ENCODE data around the gene OR56A1. TPM values are rescaled to one million over a fixed set of nuclear protein-coding genes. Genes with fewer than 3 reads are reported as not detected.

The OR56A1 gene
- total RNA-seq, 2 donors from 2014 or later, result not detected

DNA sequence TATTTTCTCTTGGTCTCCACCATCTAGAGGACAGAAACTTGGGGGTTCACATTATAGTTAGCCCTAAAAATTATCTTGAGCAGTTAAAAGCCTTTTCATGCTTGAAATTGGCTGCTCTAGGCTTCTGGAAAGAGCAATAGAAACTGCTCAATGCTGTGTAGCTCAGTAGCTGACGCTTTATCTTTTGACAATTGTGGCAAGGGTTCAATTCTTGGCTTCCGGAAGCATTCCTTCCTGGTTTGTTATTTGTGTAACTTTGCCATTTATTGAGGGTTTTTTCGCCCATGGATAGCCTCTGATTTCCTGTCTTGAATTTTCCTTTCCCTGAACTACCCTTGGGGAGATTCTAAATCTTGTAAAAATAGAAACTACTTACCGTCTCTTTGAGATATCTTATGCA lies 10.3 kb upstream of the OR56A1 start:
- Histone ChIP-seq H3K36me3 (no peaks in the 10 kb centered on the region), H3K9me3 (no peaks in the 10 kb centered on the region), H3K4me3 (no peak overlapping the region), H3K4me1 (ENCODE audit: control insufficient read depth in 1 of 2, low read depth in 2 of 2) (no peaks in the 10 kb centered on the region), H3K27ac (no peak overlapping the region), H3K27me3 (replicated peaks; ENCODE audit: insufficient read depth) (no peaks in the 10 kb centered on the region)
- DNase-seq (ENCODE audit: low spot score) (no peak), ATAC-seq (ENCODE audit: insufficient number of reproducible peaks, low FRiP score, low read depth) (no peak)
- TF ChIP-seq, protein P1, sequence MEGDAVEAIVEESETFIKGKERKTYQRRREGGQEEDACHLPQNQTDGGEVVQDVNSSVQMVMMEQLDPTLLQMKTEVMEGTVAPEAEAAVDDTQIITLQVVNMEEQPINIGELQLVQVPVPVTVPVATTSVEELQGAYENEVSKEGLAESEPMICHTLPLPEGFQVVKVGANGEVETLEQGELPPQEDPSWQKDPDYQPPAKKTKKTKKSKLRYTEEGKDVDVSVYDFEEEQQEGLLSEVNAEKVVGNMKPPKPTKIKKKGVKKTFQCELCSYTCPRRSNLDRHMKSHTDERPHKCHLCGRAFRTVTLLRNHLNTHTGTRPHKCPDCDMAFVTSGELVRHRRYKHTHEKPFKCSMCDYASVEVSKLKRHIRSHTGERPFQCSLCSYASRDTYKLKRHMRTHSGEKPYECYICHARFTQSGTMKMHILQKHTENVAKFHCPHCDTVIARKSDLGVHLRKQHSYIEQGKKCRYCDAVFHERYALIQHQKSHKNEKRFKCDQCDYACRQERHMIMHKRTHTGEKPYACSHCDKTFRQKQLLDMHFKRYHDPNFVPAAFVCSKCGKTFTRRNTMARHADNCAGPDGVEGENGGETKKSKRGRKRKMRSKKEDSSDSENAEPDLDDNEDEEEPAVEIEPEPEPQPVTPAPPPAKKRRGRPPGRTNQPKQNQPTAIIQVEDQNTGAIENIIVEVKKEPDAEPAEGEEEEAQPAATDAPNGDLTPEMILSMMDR (IDR thresholded peaks at IDR 0.05), result no peak

DNA sequence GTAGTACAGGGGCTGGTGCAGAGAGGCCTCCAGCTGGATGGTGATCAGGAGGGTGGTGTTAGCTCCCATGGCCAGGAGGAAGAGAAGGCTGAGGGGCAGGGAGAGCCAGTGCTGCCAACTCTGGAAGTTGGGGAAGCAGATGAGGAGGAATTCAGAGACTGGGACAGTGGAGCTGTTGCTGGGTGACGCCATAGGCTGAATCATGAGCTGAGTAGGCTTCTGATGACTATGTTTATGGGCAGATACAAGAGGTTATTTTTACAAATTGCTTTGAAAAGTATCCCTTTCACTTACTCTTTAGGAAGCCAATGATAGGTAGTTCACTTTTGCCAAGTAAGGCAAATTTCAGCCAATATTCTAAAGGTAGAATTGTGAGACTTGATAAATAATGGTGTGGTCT lies 3.1 kb downstream of the OR56A1 start:
- Histone ChIP-seq H3K36me3 (no peaks in the 10 kb centered on the region), H3K9me3 (no peaks in the 10 kb centered on the region), H3K4me1 (ENCODE audit: control insufficient read depth in 1 of 2, low read depth in 2 of 2) (no peaks in the 10 kb centered on the region), H3K27me3 (replicated peaks; ENCODE audit: insufficient read depth) (no peaks in the 10 kb centered on the region), H3K4me3 (no peak overlapping the region), H3K27ac (no peak overlapping the region)
- no peak for DNase-seq (ENCODE audit: low spot score)
- ATAC-seq (ENCODE audit: insufficient number of reproducible peaks, low FRiP score, low read depth), result no peak
- TF ChIP-seq, protein P1 (IDR thresholded peaks at IDR 0.05), result no peak

DNA sequence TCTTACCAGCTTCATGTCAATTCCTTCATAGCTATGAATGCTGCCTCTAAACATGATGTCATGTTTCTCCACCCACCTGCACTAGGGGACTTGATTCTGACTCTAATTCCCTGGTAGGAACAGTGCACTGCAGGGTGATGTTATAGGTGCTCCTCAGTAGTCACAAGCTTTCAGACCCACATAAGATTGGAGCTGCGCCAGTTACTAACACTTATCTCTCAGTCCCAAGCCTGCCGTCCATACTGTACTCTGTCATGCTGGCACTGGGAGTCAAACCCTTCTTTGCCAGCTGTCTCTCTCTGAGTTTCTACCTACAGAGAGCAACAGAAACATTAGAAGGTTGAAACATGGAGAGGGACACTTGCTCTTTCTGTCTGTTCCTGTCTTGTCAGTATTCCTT lies 5.5 kb downstream of the OR56A1 start:
- DNase-seq (ENCODE audit: low spot score) (no peak), ATAC-seq (ENCODE audit: insufficient number of reproducible peaks, low FRiP score, low read depth) (no peak)
- no peaks in the 10 kb centered on the region for H3K9me3 ChIP-seq
- TF ChIP-seq, protein P1 (IDR thresholded peaks at IDR 0.05), result no peak
- no peak overlapping the region for H3K4me3 ChIP-seq
- H3K27ac ChIP-seq, result no peak overlapping the region
- H3K36me3 ChIP-seq, result no peaks in the 10 kb centered on the region
- no peaks in the 10 kb centered on the region for H3K27me3 ChIP-seq (replicated peaks; ENCODE audit: insufficient read depth)
- H3K4me1 ChIP-seq (ENCODE audit: control insufficient read depth in 1 of 2, low read depth in 2 of 2), result no peaks in the 10 kb centered on the region

DNA sequence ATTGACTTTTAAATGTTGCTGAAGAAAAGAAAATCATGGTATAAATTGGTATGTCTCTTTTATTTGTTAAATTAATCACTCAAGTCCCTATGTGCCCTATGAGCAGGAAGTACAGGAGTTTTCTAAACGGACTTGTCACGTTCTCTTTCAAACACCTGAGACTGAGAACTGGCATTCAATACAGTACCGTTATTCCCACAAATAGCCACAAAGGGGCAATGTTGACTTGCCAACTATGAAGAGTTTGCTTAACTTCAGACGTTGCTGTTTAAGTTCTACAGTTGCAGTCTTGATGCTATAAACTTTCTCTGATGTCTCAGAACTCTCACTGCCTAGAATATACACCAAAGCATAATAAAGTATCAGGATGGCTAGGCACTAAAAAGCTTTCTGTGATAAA lies 7.6 kb downstream of the OR56A1 start:
- no peaks in the 10 kb centered on the region for H3K4me1 ChIP-seq (ENCODE audit: control insufficient read depth in 1 of 2, low read depth in 2 of 2)
- no peaks in the 10 kb centered on the region for H3K36me3 ChIP-seq
- ATAC-seq (ENCODE audit: insufficient number of reproducible peaks, low FRiP score, low read depth), result no peak
- no peak for DNase-seq (ENCODE audit: low spot score)
- no peaks in the 10 kb centered on the region for H3K27me3 ChIP-seq (replicated peaks; ENCODE audit: insufficient read depth)
- H3K9me3 ChIP-seq, result no peaks in the 10 kb centered on the region
- H3K27ac ChIP-seq, result no peak overlapping the region
- TF ChIP-seq, protein P1 (IDR thresholded peaks at IDR 0.05), result no peak
- no peak overlapping the region for H3K4me3 ChIP-seq

DNA sequence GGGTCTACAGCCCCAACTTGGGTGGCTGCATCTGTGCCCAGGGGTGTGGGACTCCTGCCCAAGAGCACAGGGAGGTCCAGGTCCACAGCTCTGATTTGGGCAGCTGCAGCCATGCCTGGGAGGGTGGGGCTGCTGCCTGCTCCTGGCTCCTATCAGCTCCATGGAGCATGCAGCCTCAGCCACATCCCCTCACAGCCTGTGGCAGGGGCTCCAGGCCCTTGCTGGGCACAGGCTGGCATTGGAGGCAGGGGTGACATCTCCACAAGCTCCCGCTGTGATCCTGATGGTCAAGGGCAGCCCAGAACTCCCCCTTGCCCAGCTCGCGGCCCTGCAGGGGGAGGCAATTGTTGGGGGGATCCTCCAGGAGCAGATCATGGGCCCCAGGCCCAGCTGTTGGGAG lies 17.5 kb downstream of the OR56A1 start:
- H3K27ac ChIP-seq, result no peak overlapping the region
- TF ChIP-seq, protein P1 (IDR thresholded peaks at IDR 0.05), result no peak
- no peaks in the 10 kb centered on the region for H3K4me1 ChIP-seq (ENCODE audit: control insufficient read depth in 1 of 2, low read depth in 2 of 2)
- H3K9me3 ChIP-seq, result peaks cover 4% of the 10 kb centered on the region
- DNase-seq (ENCODE audit: low spot score), result no peak
- no peaks in the 10 kb centered on the region for H3K36me3 ChIP-seq
- H3K27me3 ChIP-seq (replicated peaks; ENCODE audit: insufficient read depth), result no peaks in the 10 kb centered on the region
- no peak overlapping the region for H3K4me3 ChIP-seq
- no peak for ATAC-seq (ENCODE audit: insufficient number of reproducible peaks, low FRiP score, low read depth)
